IPS-NIHi11 (cell line): ENCODE data around the gene AUTS2.

ENCODE experiments used
- DNase-seq: peaks from one replicate; pipeline ENCODE4 v3.0.0; 2012; ENCODE audit warnings: mixed read lengths, low spot score

Gene AUTS2

DNA sequence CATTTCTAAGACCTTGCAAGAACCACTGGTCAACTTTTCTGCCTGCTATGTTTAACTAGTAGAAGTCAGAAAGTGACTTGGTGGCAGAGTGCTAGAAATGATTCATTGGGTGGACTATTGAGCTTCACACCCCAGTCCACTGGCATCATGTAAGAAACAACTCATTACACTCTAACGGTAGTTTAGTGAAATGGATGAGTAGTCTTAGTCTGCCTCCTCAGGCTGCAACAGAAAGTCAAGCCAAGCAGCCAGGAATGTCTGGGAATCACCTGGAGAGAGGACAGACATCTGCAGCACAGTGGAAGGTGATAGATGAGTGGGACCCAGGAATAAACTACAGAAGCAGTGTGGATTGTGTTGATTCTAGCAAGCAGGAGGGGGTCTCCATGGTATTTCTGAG is 125.4 kb downstream of the AUTS2 start:
- DNase-seq: no peak

DNA sequence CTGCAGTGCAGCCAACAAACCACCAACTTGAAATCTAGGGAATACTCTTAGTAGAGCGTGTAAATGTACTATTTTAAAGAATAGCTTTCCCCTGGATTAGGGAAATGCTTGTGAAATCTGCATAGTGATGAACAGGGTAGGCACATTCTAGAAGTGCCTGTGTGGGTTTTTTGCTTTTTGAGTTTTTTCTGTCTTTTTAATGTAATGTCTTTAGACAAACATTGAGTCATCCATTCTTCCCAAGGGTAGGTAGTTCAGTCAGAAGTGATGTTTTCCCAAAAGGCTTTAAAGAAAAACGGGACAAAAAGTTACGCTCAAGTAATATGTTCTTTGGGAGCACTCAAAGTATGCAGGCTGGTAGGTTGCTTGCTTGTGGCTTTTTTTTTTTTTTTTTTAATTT is 130.0 kb downstream of the AUTS2 start:
- DNase-seq: no peak

GRCh38 chr7:69732203-69732602 is 133.9 kb downstream of the AUTS2 start:
- no peak for DNase-seq

- no peak for DNase-seq
Observed at GRCh38 chr7:69735582-69735981, 137.3 kb downstream of the AUTS2 start.

- DNase-seq: no peak
Observed at GRCh38 chr7:69736126-69736810, 138.0 kb downstream of the AUTS2 start.

GRCh38 chr7:69738396-69738951 is 140.2 kb downstream of the AUTS2 start:
- no peak for DNase-seq

GRCh38 chr7:69739190-69739589 is 140.9 kb downstream of the AUTS2 start:
- DNase-seq: no peak

GRCh38 chr7:69739931-69740431 is 141.7 kb downstream of the AUTS2 start:
- no peak for DNase-seq

DNA sequence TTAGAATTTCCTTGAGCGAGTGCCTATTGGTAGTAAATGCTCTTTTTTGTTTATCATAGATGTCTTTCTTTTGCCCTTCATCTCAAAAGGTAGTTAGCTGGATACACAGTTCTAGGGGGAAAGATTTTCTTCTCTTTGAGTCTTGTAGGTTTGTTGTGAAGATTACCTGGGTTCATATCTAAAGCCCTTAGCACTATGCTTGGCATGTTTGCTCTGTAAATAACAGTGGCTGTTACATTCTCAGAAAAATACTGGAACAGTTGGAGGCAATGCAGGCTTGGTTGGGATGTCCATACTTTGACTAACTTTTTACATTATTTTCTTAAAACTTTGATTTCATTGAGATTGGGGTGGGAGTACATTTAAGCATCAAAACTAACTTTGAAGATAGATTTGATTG is 144.0 kb downstream of the AUTS2 start:
- no peak for DNase-seq

- DNase-seq: no peak
Observed at GRCh38 chr7:69743436-69743835, 145.2 kb downstream of the AUTS2 start.

DNA sequence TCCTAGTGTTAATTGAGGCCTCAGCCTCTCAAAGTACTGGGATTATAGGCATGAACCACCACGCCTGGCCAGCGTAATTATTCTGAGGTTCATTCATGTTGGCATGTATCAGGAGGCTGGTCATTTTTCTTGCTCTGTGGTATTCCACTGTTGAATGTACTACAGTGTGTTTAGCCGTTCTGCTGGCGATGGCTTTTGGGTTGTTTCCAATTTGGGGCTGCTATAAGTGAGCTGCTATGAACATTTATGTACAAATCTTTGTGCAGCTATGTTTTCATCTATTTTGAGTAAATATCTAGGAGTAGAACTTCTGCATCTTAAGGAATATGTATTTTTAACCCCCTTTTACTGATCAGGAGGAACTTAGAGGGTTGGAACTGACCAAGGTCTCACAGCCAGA is 145.8 kb downstream of the AUTS2 start:
- no peak for DNase-seq

DNA sequence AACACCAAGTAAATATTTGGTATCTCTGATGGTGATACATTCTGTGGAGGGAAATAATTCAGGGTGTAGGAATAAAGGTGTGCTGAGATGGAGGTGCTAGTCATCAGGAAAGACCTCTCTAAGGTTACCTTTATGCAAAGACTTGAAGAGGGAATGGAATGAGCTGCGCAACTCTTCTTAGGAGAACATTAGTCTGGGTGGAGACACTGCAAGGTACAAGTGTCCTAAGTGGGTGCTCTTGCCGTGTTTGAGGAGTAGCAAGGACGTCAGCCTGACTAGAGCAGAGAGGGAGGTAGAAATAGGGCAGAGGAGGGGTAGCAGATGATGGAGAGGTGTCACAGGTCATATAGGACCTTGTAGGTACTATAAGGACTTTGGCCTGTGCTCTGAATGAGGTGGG is 148.1 kb downstream of the AUTS2 start:
- no peak for DNase-seq

DNA sequence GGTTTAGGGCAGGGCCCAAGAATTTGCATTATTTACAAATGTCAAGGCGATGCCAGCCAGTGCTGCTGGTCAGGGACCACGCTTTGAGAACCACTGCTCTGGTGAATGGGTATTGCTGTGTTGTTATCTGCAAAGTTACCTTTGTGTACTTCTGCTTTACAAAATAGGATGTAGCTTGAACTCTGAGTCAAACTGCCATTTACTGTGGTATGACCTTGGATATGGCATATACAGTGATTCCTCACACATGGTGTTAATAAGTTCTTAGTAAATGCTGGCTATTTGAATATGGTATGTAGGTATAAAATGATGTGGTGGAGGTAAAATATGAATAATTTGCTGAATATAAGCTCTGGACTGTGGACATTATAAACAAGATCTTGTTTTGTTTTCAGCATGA is 148.9 kb downstream of the AUTS2 start:
- no peak for DNase-seq

GRCh38 chr7:69748530-69748929 is 150.3 kb downstream of the AUTS2 start:
- DNase-seq: no peak

DNA sequence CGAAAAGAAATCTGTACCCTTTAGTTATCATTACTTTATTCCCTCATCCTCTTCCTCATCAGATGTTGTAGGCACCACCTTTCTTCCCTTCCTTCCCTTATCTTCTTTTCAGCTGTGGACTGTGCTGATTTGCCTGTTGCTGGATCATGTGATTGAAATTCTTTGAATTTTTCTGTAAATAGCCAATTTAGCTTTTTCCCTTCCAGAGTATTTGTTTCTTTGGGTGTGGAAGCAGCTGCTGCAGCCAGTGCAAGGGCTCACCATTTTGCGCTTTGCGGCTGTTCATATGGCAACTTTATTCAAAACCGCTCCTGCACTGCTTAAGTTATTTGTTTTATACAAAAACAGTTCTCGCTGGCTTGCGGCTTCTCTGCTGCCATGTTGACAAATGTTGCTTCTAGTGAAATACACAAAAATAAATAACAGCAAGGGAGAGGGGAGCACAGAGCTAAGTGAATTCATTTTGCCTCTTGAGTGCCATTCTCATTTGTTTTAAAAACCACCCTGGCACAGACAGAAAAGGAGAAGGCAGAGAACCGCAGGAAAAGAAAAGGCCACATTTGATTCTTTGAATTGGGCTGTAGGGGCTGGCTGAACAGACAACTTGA is 151.2 kb downstream of the AUTS2 start:
- DNase-seq: no peak

GRCh38 chr7:69749994-69750393 is 151.7 kb downstream of the AUTS2 start:
- DNase-seq: no peak

DNA sequence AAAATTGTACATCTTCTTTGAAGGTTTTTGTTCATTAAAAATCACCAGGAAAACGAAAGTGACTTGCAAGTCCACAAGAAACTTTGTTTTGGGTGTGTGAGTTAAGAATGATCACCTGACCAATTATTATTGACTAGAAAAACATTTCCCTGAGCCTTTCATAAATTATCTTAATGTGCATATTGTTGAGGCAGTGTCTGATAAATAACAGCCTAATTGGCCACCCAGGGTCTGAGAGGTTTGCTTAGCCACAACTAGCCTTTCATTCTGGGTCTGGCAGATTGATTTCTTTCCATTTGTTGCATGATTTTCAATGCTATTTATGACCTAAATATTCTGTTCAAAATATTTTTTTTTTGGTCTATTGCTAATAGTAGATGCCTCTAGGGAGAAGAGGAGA is 152.8 kb downstream of the AUTS2 start:
- no peak for DNase-seq

DNA sequence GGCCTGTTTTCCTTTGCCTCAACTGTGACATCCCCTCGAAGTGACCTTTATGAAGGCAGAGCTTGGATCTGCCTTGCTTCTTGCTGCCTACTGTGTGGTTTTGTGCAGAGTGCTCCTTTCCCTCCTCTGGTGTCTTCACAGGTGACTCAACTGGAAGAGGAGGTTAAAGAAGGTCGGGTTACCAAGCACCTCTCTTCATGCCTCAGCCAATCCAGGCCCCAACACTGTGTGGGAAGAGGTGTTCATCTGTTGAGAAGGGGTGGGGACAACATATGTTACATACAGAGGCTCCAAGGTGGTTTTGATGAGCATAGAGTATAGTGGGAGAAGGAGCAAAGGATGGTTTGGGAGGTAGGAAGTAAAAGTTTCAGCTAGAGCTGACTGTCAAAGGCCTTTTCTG is 155.7 kb downstream of the AUTS2 start:
- DNase-seq: no peak

DNA sequence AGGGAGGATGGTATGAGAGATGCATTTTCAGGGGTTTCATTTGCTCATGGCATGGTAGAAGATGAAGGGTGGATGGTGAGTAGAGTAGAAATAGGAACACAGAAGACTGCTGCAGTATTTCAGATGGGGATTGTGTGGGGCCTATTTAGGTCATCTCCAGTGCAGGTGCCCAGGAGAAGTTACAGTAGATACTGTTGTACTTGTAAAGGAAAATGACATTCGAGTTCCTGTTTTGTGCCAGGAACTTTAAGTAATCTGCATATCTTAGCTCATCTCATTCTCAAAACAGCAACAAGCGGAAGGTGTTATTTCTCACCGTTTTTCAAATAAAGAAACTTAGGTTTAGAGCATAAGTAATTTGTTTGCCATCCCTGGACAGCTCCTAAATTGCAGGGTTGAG is 156.2 kb downstream of the AUTS2 start:
- DNase-seq: no peak

DNA sequence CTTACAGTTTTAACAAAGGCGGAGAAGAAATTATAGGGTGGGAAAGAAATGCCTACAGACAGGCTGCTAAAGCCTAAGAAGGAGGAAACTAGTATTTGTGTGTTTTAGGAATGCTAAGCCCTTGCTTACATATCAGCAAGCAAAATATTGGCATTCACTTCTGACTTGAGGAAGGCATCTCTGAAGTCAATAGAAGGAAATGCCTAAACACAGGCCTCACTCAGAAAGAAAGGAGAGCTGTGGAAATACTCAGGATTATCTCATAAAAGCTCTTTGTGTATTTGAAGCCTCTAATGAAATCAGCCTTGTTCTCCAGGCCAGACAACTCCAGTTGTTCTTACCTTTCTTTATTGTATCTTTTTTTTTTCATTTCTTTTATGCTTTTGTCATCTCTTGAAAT is 158.0 kb downstream of the AUTS2 start:
- no peak for DNase-seq

DNA sequence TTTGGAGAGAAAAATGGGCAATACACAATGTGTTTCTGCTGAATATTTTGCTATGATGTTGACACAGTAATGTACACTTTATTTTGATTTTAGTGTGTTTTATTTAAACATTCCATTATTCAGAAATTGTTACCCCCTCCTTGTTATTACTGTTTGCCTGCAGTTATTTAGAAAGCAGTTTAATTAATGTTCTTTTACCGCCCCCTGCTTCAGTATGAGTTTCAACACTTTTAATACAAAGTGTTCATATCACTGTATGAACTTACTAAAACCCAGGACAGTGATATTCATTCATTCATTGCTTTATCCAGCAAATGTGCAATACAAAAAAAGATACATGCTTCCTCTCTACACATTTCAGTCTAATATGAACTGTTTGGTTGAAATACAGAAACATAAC is 159.3 kb downstream of the AUTS2 start:
- DNase-seq: no peak

DNA sequence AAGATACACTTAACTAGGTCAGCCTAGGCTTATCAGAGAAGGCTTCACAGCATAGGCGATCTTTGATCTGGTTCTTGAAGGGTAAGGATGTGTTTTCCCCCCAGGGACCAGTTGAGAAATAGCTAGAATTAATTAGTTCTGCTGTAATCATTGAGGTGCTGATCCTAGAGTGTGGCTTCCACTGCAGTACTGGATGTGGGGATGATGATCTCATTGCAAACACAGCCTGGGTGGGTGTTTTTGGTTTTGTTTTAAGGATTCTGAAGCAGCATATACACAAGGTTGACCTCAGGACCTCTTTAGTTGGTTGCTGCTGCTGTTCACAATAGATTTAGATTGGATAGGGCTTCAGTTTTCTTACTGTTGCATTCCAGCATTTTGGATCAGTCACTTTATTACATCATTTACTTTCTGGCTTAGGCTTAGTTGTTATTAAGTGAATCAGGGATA is 159.7 kb downstream of the AUTS2 start:
- DNase-seq: no peak

GRCh38 chr7:69759373-69759772 is 161.1 kb downstream of the AUTS2 start:
- no peak for DNase-seq
